ENCODE measurements around the gene THSD4.
"Not testable (repeated sequence)": the region's sequence is repeated elsewhere in the genome, so short reads cannot be mapped to it uniquely, and the experiment has no call there.

Gene THSD4

GRCh38 chr15:71228403-71228802, 113.1 kb downstream of the THSD4 start:
- no peak for DNase-seq

GRCh38 chr15:71230303-71230702, 115.0 kb downstream of the THSD4 start:
- no peak for DNase-seq

GRCh38 chr15:71231758-71232157, 116.5 kb downstream of the THSD4 start:
- DNase-seq, result no peak

- no peak for DNase-seq
These were observed 117.1 kb downstream of the THSD4 start for GRCh38 chr15:71232411-71232810.

- no peak for DNase-seq
These were observed 122.4 kb downstream of the THSD4 start for GRCh38 chr15:71237456-71238188.

- no peak for DNase-seq
These were observed 123.7 kb downstream of the THSD4 start for GRCh38 chr15:71238926-71239325.

- DNase-seq, result no peak
These were observed 124.5 kb downstream of the THSD4 start for GRCh38 chr15:71239592-71240364.

- DNase-seq, result no peak
These were observed 127.0 kb downstream of the THSD4 start for GRCh38 chr15:71242292-71242691.

- no peak for DNase-seq
These were observed 129.0 kb downstream of the THSD4 start for GRCh38 chr15:71244250-71244649.

- DNase-seq, result no peak
These were observed 130.3 kb downstream of the THSD4 start for GRCh38 chr15:71245588-71245987.

- no peak for DNase-seq
These were observed 133.1 kb downstream of the THSD4 start for GRCh38 chr15:71248386-71248785.

- DNase-seq, result no peak
These were observed 134.7 kb downstream of the THSD4 start for GRCh38 chr15:71249986-71250385.

- DNase-seq, result no peak
These were observed 135.8 kb downstream of the THSD4 start for GRCh38 chr15:71250936-71251583.

- DNase-seq, result no peak
These were observed 136.3 kb downstream of the THSD4 start for GRCh38 chr15:71251584-71252043.

- DNase-seq, result no peak
These were observed 136.9 kb downstream of the THSD4 start for GRCh38 chr15:71252044-71252739.

GRCh38 chr15:71252740-71253047, 137.4 kb downstream of the THSD4 start:
- no peak for DNase-seq

- DNase-seq, result no peak
These were observed 139.2 kb downstream of the THSD4 start for GRCh38 chr15:71254491-71254890.

- no peak for DNase-seq
These were observed 141.8 kb downstream of the THSD4 start for GRCh38 chr15:71256934-71257664.

GRCh38 chr15:71259866-71260265, 144.6 kb downstream of the THSD4 start:
- no peak for DNase-seq

GRCh38 chr15:71261418-71261817, 146.1 kb downstream of the THSD4 start:
- DNase-seq, result no peak

- DNase-seq, result no peak
These were observed 146.6 kb downstream of the THSD4 start for GRCh38 chr15:71261909-71262308.

GRCh38 chr15:71262599-71262998, 147.3 kb downstream of the THSD4 start:
- no peak for DNase-seq

GRCh38 chr15:71265606-71266005, 150.3 kb downstream of the THSD4 start:
- DNase-seq, result not testable (repeated sequence)
